ENCODE results near the gene SLIT3.

GRCh38 chr5:168668078-168668477, 632.9 kb downstream of the SLIT3 start:
- TF ChIP-seq CTCF (IDR thresholded peaks at IDR 0.05; ENCODE audit: poor library complexity) (no peak), EZH2phosphoT487 (IDR thresholded peaks at IDR 0.05; ENCODE audit: low read depth, severe bottlenecking, unreplicated experiment) (no peak)
